LNCAP (cell line): Measurements from ENCODE around the gene POLG.

Experiments used
- CTCF ChIP-seq: fragments of 450-650 bp; IDR thresholded peaks from 2 replicates; pipeline ENCODE4 v1.5.1; 2017; ENCODE audit warnings: mild to moderate bottlenecking

Gene POLG

GRCh38 chr15:89378296-89379151 lies 43.9 kb upstream of the POLG start:
- no peak for TF ChIP-seq CTCF

GRCh38 chr15:89377842-89378295 lies 43.2 kb upstream of the POLG start:
- TF ChIP-seq CTCF, result no peak

- TF ChIP-seq CTCF, result no peak
Observed at GRCh38 chr15:89377024-89377841, 42.6 kb upstream of the POLG start.

- TF ChIP-seq CTCF, result no peak
Observed at GRCh38 chr15:89376388-89376787, 41.8 kb upstream of the POLG start.

GRCh38 chr15:89375093-89376005 lies 40.7 kb upstream of the POLG start:
- no peak for TF ChIP-seq CTCF

- no peak for TF ChIP-seq CTCF
Observed at GRCh38 chr15:89374086-89374981, 39.7 kb upstream of the POLG start.
